ENCODE results near the gene MAPK8IP2. TPM values are rescaled to one million over a fixed set of nuclear protein-coding genes. Genes with fewer than 3 reads are reported as not detected.

Gene MAPK8IP2
- polyA plus RNA-seq, 1 of the 3 experiments (the other 2 are of a cell fraction), result 2.7 TPM

DNA sequence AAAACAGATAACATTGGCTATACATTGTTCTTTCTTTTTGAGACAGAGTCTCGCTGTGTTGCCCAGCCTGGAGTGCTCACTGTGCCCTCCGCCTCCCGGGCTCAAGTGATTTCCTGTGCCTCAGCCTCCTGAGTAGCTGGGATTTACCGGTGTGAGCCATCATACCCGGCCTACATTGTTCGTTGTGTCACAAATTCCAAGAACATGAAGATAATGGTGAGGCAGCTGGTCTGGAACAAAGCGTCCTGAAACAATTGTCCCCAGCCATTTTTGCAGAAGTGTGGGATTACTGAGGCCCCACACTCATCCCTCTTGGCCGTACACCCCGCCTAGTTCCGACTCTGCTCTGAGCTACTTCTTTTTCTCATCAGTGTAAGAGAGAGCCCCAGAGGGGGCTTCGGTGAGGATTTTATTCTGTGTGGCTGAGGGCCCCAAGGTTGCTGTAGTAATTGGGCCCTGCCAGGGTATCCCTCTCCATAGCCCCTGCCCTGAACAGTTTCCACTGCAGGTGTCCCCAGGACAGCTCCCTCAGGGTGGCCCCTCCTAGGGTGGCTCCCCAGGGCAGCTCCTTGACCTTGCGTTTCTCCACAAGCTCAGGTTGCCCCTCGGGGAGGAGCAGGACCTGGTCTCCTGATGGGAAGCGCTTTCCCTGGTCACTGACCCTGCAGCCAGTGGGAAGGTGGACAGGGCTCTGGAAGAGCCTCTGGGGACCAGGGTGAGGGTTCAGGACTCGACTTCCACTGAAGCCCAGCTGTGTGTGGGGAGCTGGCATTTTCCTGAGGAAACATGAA lies 40.5 kb downstream of the MAPK8IP2 start:
- no peak for TF ChIP-seq MXI1 (IDR thresholded peaks at IDR 0.05; ENCODE audit: low read depth, low read length)
- TF ChIP-seq MEF2A (IDR thresholded peaks at IDR 0.05; ENCODE audit: borderline replicate concordance, low read depth), result no peak
- TF ChIP-seq RCOR1 (IDR thresholded peaks at IDR 0.05; ENCODE audit: low read length), result no peak
- TF ChIP-seq FOXJ3 (CRISPR knock-in tag; IDR thresholded peaks at IDR 0.05), result no peak
- TF ChIP-seq, protein P1, sequence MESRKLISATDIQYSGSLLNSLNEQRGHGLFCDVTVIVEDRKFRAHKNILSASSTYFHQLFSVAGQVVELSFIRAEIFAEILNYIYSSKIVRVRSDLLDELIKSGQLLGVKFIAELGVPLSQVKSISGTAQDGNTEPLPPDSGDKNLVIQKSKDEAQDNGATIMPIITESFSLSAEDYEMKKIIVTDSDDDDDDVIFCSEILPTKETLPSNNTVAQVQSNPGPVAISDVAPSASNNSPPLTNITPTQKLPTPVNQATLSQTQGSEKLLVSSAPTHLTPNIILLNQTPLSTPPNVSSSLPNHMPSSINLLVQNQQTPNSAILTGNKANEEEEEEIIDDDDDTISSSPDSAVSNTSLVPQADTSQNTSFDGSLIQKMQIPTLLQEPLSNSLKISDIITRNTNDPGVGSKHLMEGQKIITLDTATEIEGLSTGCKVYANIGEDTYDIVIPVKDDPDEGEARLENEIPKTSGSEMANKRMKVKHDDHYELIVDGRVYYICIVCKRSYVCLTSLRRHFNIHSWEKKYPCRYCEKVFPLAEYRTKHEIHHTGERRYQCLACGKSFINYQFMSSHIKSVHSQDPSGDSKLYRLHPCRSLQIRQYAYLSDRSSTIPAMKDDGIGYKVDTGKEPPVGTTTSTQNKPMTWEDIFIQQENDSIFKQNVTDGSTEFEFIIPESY (IDR thresholded peaks at IDR 0.05; ENCODE audit: borderline replicate concordance, low read depth), result no peak
- no peak for TF ChIP-seq RFX5 (IDR thresholded peaks at IDR 0.05; ENCODE audit: low read length)
- no peak for TF ChIP-seq NFIC (IDR thresholded peaks at IDR 0.05; ENCODE audit: borderline replicate concordance)
- TF ChIP-seq, protein P2, sequence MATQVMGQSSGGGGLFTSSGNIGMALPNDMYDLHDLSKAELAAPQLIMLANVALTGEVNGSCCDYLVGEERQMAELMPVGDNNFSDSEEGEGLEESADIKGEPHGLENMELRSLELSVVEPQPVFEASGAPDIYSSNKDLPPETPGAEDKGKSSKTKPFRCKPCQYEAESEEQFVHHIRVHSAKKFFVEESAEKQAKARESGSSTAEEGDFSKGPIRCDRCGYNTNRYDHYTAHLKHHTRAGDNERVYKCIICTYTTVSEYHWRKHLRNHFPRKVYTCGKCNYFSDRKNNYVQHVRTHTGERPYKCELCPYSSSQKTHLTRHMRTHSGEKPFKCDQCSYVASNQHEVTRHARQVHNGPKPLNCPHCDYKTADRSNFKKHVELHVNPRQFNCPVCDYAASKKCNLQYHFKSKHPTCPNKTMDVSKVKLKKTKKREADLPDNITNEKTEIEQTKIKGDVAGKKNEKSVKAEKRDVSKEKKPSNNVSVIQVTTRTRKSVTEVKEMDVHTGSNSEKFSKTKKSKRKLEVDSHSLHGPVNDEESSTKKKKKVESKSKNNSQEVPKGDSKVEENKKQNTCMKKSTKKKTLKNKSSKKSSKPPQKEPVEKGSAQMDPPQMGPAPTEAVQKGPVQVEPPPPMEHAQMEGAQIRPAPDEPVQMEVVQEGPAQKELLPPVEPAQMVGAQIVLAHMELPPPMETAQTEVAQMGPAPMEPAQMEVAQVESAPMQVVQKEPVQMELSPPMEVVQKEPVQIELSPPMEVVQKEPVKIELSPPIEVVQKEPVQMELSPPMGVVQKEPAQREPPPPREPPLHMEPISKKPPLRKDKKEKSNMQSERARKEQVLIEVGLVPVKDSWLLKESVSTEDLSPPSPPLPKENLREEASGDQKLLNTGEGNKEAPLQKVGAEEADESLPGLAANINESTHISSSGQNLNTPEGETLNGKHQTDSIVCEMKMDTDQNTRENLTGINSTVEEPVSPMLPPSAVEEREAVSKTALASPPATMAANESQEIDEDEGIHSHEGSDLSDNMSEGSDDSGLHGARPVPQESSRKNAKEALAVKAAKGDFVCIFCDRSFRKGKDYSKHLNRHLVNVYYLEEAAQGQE (IDR thresholded peaks at IDR 0.05; ENCODE audit: low read depth, low read length), result no peak
- CTCF ChIA-PET, result interaction anchor here (0.7 to 2.3 kb wide), 5 partner anchors 13 to 195 kb away, joined by 3 to 6 read pairs (median 4); partner anchors contain the start of gene ARSA

More for the DNA sequence above, 40.5 kb downstream of the MAPK8IP2 start:
- Histone ChIP-seq H3K9me2 (no peaks in the 10 kb centered on the region), H3K27ac (ENCODE audit: low read depth in 2 of 2, low read length in 1 of 2) (no peak overlapping the region), H3K4me1 (ENCODE audit: control insufficient read depth in 1 of 2, insufficient read depth in 2 of 2, low read depth in 1 of 2, low read length in 1 of 2) (no peaks in the 10 kb centered on the region), H3K4me2 (no peak overlapping the region), H3K9me3 (no peaks in the 10 kb centered on the region), H2AFZ (ENCODE audit: low read depth) (no peak overlapping the region), H3K27me3 (ENCODE audit: insufficient read depth) (peaks cover 28% of the 10 kb centered on the region), H3K36me3 (replicated peaks in 1 of 2; ENCODE audit: control insufficient read depth in 1 of 2, insufficient read depth in 2 of 2, low read length in 1 of 2) (no peaks in the 10 kb centered on the region), H3K4me3 (ENCODE audit: low read depth in 2 of 2, low read length in 1 of 2) (no peak overlapping the region), H3K9ac (no peak overlapping the region), H4K20me1 (ENCODE audit: insufficient read depth) (no peaks in the 10 kb centered on the region), H3K79me2 (ENCODE audit: insufficient read depth) (no peaks in the 10 kb centered on the region), H3F3A (replicated peaks; ENCODE audit: insufficient read depth) (no peaks in the 10 kb centered on the region)
- DNase-seq, result no peak
- POLR2A ChIA-PET, result no interaction called here
- WGBS (ENCODE audit: low lambda C conversion rate), result 70% methylated on average over 13 of the region's 15 CpGs
